Stimulated activated CD4-positive, alpha-beta T cell treated with anti-CD3 and anti-CD28 coated beads, Interleukin-4, amount 100 ng/mL, for 24 hours (primary cell): ENCODE measurements around the gene FRMD4B.

Source experiments
- DNase-seq: peaks from one replicate; pipeline ENCODE4 v3.0.0-alpha.2; 2020

FRMD4B gene

DNA sequence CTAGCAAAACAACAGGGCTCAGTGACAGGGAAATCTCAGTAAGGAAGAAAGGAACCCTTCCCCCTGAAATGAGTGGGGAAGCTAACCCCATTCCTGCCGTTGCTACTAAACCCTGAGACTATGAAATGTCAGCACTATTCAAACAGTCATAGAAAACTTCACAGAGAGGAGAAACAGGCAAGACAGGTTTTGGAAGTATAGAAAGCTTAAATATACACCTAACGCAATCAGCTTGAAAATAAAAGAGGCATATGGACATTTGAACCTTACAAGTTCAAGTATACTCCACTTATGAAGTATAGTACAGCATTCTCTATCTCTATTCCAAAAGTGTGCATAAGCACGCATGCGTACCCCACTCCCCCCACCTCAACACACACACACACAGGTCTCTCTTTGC lies 17.6 kb upstream of the FRMD4B start:
- no peak for DNase-seq

DNA sequence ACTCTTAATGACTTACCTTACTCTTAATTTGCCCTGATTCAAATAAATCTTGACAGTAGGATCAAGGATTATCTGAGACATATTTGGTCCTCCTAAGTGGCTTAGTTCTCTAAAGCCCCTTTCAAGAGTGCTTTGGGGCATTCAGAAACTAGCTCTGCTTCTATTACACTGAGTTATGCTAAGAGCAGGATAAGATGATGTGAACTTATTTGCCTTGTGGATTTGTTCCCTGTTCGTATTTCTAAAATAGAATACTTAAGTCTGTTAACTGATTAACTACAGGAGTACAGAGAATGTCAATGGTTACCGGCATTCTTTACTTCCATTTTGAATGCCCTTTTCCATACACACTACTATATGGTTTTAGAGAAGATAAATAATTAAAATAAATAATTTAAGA lies 14.8 kb upstream of the FRMD4B start:
- DNase-seq: no peak

DNA sequence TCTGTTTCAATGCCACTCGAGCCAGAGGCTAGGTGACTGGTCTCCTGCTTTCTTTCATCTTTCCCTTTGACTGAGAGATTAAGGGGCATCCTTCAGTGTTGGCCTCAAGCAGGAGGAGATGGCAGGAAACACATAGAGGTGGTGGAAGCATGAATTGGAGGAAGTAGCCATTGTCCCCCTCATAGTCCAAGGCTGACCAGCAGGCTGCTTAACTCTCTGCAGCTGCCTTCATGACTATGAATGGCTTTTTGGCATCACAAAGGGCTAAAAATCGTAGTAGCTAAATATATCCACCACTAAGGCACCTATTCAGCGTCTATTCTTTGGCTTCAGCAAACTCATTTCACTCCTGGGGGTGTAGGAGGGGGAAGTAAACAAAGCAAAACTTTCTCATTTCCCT lies 7.0 kb upstream of the FRMD4B start:
- no peak for DNase-seq

DNA sequence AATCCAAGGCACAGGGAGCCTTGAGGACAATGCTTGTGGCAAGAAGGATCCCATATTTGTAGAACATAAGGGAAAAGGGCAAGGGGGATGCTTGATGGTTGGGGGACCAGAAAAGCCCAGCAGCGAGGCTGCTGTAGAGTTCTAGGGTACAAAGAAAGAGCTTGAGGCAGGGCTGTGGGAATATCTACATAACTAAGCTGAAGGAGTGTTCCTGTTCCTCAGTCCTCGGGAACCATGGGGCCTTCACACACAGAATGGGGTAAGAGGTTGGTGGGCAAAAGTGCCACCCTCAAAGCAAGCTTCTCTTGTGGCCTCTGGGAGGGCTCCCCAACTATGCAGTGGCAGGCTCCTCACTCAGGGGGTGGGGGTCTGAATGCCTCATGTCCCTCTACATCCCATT lies 6.5 kb upstream of the FRMD4B start:
- no peak for DNase-seq

DNA sequence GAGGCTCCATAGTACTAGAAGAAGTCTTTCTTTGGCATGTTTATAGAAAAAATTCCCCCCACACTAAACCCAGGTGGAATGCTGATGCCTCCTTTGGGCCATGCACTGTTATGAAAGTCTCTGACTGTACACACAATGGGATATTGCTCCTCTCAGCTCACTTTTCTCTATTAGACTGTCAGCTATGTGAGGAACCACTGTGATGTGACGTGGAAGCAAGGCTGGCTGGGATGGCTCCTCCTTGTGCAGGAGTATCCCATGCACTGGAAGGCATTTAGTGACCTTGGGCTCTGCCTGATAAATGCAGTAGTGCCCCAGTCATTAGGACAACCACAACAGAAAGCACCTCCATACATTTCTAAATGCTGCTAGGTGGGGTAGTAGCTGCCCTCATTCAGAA lies 5.7 kb upstream of the FRMD4B start:
- DNase-seq: no peak

DNA sequence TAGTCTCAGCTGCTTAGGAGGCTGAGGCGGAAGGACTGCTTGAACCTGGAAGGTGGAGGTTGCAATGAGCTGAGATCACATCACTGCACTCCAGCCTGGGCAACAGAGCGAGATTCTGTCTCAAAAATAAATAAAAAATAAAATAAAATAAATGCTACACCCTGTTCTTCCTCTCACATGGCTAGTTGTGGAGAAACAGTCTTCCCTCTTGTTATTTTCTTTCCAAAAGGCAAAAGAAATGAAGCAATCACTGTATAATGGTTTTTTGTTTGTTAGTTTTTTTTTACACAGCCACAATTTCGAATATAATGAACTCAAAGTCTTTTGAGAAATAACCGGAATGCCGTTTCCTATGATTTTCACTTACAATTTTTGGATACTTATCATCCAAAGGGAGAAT lies 4.9 kb upstream of the FRMD4B start:
- DNase-seq: no peak

DNA sequence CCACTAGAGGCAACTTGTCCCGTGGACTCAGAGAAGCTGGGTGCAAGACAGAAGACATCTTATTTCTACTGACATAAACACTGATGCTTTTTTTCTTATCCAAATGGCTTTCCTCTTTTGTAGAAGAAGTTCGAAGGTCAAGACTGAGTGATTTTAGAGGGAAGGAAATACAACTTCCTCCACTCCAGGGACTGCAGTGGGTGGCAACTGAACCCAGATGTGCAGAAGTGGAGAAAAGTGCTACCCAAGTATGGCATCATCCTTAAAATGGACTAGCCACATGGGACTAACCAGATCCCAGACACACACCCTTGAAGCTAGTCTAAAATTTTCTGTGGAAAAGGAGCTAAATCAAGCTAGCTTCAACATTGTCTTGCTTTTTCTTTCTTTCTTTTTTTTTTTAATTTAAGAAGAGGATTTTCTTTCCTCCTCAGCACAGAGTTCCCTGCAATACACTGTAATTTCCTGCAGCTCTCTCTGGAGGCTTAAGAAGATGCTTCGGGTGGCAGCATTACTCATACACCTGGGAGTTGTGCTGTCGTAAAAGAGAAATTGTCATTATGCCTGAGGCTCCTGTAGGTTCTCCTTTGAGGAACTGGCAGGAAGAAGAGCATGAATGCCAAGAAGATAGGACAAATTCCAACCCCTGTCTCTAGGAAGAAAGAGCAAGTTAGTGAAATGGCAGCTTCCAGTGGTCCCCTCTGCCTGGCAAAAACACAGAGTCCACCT lies 3.8 kb upstream of the FRMD4B start:
- no peak for DNase-seq

DNA sequence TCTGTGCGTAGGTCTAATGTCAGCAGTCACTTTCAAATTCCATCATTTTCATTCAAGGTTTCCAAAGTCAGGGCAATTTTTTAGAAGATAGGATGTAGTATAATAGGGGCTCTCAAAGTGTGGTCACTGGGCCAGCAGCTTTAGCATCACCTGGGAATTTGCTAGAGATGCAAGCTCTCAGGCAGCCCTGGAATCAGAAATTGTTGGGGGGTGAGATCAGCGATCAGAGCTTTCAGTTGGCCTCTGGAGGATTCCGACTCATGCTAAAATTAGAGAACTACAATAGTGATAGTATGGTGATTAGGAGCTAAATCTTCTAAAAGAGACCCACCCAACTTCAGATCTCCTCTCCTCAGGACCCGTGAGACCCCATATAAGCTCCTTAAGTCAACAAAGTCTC lies 2.4 kb upstream of the FRMD4B start:
- no peak for DNase-seq

DNA sequence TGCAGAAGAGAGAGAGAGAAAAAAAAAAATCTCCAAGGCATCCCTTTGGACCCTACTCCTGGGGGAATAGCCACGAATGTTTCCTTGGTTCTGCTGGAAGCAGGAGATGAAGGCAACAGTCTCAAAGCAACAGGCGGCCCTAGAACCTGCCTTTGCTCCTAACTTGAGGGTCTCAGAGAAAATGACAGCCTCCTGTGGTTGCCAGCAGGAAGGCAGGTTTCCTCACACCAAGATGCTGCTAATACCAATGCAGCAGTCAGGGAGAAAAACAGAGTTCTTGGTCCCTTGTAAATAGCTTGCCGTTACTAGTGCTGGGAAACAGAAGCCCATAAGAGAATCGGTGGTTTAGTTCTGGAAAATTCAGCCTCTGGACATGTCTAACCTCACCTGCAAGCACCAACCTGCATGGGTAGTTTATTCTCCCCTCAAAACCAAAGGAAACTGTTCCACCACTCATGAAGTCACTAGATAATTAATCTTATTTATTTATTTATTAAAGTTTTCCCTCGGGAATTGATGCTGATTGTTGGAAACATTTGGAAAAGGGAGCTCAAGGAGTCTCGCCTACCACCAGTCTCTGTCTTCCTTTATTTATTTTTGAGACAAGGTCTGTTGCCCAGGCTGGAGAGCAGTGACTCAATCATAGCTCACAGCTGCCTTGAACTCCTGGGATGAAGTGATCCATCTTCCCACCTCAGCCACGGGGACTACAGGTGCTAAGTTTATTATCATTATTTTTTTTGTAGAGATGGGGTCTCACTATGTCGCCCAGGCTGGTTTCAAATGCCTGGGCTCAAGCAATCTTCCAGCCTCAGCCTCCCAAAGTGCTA lies 883 bp upstream of the FRMD4B start:
- DNase-seq: no peak

DNA sequence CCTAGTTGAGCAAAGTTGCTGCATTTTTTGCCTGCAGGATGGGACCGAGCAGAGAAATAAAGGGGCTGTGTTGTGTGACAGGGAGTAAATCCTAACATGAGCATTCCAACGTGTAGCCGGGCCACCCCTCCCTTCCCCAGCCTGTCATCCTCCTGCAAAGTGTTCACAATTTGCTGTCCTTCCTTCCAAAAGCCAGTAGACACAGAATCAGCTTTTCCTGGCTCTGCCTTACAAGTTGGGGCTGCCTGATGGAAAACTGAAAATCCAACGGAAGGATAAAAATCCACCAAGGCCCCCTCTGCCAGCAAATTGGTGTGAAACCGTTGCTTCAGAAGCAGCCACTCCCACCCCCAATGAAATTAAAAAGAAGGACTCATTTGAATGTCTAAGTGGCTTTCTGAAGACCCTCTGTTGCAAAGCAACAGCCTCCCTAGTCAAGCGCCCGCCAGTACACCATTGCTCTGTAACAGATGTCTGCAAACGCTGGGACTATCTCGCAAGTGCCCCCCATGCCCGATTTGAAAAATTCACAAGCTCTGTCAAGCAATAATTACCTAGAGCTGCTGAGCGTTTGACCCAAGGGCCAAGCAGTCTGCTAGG lies 665 bp downstream of the FRMD4B start:
- DNase-seq: no peak

DNA sequence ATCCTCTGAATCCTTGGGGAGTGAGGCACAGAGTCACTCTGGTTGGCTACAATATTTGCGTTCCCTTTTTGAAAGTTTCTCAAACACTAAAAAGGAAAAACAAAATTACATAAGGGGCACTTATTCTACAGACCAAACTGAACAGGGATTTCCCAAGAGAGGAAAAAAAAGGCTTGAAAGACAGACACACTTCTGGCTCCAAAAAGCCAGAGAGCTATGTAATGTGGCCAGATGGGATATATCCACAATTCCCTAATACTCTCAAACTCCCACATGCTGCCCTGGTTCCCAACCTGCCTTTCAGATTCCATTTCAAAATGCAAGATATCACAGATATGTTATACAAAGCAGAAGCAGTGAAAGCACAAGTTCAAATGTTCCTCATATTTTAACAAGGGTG lies 1.6 kb downstream of the FRMD4B start:
- no peak for DNase-seq

DNA sequence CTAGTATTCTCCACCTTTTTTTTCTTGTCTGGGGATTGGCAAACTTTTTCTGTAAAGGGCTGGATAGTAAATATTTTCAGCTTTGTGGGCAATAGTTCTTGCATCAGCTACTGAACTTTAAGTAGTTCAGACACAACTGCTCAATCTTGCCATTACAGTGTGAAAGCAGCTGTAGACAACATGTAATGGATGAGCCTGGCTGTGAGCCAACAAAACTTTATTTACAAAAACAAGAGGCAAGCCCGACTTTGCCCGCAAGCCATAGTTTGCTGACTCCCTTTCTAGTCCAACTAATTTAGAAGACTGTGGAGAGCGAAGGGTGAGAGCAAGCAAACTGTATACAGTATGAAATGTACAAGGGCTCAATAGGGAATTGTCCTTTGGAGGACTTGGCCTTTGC lies 6.2 kb downstream of the FRMD4B start:
- no peak for DNase-seq

DNA sequence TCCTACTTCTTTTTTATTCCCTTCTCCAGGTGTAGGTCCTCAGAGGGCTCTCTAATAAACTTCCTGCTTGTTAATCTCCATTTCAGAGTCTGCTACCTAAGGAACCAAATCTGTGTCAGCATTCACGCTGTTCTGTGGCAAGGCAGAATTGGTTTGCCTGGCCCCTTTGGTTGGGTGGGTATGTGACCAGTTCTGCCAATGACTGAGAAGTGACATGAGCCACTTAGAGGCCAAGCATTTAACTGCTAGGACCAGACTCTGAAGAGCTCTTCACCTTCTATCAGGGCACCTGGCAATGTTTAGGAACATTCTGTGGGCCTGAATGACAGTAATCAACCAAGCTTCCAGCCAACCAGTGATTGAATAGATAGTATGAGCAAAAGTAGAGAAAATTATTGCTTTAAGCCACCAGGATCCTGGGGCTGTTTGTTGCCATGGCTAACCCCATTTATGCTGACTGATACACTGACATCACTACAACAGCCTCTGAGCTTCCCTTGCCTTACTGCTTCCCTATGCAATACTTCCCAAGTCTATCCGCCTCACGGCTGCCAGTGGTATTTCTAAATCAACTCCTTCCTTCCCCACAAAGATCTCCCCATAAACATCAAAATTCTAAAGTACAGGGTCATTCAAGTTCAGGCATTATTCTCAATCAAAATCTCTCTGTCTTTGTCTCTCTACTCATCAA lies 7.6 kb downstream of the FRMD4B start:
- no peak for DNase-seq

DNA sequence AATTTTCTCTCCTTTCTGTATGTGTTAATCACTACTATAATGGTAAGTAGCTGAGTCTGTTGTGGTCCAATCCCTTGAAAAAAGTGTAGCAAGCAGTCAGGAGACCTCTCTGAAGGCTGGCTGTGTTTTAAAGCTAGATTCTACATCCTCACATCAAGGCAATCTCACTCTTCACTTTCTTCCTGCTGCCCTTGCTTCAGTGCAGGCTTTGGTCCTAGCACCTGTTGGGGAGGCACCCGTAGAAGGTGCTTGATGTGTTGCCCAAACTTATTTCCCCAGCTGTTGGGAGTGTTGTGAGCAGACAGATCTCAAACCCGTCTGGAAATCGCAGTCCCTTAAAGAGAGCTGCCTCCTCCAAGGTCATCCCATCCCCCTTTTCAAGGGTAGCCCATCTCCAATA lies 8.6 kb downstream of the FRMD4B start:
- DNase-seq: no peak

DNA sequence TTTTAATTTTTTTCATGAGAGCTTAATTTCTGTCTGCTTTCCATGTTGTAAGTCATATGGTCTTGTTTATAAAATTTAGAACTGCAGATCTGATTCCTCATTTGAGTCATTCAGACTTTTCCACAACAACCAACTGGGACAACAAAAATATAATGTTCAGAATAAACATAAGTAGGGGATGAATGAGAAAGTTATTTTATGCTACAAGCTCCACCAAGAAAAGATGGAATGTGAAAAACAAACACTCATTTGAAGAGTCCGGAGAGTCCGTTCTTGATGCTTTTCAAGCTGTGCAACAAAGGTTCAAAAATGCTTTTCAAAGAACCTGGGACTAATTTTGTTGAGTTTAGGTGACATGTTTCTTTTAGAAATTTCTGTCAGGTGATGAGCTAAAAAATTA lies 9.2 kb downstream of the FRMD4B start:
- no peak for DNase-seq

DNA sequence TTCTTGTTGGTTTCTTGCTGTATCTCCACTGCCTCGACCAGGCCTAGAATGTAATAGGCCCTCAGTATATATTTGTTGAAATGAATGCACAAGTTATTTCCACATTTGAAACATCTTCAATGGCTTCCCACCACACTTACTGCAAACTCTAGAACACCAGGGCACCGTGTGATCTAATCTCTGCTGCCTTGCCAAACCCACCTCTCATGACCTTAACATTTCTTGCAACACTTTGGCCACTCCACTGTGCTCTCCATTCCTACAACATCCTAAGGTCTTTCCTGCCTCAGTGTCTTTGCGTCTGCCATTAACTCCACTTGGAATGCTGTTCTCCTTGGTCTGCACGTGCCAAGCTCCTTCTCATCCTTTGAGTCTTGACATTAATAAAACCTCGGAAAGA lies 14.1 kb downstream of the FRMD4B start:
- DNase-seq: no peak

DNA sequence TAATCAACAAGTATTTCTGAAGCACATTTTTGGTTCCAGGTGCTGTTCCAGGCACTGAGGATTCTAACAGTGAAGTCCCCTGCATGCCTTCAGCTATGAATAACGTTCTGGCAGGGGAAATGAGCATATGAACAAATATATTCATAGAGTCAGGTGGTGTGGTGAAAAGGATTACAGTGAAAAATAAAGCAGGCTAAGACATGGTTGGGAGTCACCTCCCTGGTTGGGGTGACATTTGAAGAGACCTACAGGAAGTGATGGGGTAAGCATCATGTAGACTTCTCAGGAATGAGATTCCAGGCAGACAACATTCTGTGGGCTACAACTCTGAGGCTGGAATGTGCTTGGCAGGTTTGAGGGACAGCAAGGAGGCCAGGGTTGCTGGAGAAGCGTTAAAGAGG lies 15.0 kb downstream of the FRMD4B start:
- no peak for DNase-seq

DNA sequence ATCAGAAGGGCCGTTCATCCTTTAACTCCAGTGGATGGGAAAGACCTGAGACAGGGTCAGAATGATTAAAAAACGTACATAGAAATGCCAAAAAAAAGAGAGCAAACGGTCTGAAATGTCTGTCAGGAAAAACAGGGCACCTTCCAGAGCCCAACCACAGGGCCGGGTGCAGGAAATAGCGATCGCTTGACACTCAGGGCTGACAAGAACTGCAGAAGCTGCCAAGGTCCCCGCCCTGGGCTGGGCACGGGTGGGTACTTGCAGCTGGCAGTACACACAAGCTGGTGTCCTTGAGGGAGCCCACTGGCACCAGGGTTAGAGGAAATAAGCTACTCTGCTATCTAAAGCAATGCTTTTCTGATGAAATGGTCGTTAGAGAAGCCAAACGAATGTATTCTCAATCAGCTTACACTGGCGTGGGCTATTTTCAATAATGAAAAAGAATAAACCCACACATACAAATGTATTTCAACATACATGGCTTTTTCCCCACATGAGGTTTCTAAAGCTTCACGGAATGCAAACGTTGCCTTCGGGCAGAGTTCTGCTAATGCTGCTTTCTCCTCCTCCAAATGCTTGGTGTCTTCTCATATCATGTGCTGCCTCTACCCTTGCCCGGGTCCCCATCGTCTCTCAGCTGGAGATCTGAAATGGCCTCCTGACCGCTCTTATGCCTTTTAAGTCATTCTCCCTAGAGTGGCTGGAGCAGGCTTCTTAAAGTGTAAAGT lies 15.6 kb downstream of the FRMD4B start:
- peak; percentile 8 for DNase-seq

DNA sequence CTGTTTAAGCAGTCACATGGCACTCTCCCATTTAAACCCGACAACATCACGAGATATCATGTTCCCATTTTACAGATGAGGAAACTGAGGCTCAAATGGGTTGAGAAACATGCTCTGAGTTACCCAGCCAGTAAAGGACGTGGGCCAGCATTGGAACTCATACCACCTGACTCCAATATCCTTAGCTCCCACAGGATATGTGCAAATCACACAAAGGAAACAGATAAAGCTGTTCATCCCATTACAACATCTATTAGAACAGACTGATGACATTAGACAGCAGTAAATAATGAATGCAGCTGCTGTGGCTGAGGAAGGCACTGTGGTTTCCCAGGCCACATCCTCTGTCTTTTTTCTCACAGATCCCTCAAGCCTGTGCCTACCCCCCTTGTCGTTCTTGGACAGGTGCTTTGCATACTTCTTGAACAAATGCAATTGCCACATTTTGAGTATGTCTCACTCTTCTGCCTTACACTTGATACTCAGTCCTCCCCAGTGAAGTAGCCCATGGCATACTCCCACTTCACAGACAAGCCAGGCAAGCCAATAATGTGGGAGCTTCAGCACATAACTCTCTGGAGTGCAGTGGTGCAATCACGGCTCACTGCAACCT lies 17.7 kb downstream of the FRMD4B start:
- DNase-seq: peak; percentile 5

DNA sequence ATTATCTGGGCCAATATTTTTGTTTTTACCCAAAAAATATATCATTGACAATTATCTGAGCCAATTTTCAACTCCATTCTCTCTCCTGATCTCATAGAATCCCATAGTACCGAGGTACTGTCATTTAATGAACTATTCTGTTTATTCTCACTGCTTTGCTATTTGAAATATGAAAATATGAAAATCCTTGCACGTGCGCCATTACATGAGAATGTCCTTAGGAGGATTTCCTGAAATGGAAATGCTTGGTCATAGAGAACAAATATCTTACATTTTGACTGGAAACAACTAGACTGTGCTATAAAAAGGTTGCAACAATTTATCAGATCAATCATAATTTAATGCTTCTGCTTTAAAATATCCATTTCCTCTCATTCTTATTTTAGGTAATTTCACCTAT lies 18.3 kb downstream of the FRMD4B start:
- no peak for DNase-seq

DNA sequence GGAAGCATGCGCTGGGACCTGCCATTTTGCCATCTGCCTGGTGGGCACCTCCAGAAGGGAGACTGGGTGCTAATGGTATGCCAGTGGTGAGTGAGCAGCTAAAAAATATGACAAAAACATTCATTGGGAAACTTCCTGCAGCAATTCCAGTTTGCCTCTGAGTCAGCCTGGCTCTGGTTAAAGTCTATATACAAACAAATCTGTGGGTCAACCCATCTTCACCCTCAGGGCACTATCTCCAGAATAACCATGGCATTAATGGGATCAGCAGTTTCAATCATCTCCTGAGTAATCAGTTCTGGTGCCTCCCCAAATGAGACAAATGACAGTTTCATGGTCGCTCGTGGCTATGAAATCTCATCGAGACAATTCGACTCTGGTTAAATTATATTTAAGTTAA lies 21.5 kb downstream of the FRMD4B start:
- no peak for DNase-seq

DNA sequence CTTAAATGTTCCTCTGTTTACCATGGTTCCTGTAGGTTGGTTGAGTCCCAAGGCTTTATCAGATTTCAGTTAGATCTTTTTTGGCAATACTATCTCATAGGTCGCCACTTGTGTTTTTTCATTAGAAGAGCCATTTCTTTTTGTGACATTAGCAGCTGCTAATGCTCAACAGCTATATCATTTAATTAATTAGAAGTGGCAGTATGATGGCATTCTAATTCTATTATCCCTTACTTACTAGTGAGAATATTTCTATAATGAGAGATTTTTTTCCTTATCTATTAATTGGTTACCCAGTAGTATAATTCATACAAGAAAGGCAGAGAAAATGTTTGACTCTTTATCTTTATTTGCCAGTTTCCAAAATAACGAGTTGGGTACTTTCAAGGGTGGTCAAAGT lies 25.2 kb downstream of the FRMD4B start:
- DNase-seq: no peak

DNA sequence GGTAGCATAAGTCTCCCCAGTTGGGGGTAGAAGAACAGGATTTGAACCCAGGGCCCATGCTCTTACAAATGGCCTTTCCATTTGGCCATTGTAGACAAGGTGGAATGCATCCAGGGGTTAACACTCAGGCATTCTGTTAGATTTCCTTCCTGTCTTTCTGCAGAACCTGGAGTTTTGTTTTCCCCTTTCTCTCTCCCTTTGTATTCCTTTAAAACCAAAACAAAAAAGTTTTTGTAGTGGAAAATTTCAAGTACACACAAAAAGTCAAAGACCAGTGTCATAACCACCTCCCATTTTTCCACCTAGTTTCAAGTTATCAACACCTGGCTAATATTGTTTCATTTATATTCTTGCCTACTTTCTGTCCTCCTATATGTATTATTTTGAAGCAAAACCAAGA lies 26.0 kb downstream of the FRMD4B start:
- no peak for DNase-seq
